Right renal cortex interstitium (tissue), 3 donors: ENCODE data around the gene JAZF1. TPM values are rescaled to one million over a fixed set of nuclear protein-coding genes. Genes with fewer than 3 reads are reported as not detected.

Experiments used
- DNase-seq, 3 donors: peaks; one replicate each; pipeline ENCODE4 v3.0.0-alpha.2; 2013; ENCODE audit warnings: low read depth in 3 of 3, low spot score in 2 of 3
- polyA plus RNA-seq, 3 donors: library from polyadenylated mRNA; unstranded; fragments of 120-200 nt; gene quantifications; one replicate each; pipeline ENCODE4 v1.2.1, GENCODE V29; 2013; ENCODE audit not compliant: insufficient read length in 3 of 3

The JAZF1 gene
- polyA plus RNA-seq, 3 donors: 12.2 to 16.1 (median 14.1) TPM

DNA sequence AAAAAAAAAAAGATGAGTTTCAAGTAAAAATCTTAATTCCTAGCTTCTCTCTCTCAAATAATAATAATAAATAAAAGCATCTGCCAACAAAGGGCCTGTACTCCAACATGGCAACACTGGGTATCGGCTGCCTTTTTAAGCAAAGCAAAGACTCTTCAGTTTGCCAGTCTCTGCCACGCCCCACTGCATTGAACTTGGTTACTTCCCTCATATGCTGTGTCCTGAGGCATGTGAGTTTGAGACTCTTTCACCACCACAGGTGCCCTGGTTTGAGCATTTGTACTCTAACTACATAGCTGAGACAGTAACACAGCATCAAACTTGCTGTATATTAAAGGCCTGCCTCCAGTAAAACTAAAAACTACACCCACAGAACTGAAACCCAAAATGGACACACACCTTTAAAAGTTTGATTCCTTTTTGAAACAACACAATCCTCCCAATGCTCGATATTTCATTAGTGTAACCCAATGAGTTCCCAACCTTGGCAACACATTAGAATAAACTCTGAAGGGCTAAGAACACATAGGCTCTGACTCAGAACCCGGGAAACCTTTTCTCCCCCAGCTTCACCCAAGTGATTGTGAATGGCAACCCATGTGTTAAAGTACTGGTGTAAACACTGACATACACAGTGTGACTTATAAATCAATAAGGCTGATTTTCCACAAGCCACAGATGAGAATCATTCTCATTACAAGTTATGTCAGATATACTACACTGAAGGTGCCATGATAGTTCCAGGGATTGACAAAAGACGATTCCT lies 12.0 kb downstream of the JAZF1 start:
- DNase-seq: no peak

DNA sequence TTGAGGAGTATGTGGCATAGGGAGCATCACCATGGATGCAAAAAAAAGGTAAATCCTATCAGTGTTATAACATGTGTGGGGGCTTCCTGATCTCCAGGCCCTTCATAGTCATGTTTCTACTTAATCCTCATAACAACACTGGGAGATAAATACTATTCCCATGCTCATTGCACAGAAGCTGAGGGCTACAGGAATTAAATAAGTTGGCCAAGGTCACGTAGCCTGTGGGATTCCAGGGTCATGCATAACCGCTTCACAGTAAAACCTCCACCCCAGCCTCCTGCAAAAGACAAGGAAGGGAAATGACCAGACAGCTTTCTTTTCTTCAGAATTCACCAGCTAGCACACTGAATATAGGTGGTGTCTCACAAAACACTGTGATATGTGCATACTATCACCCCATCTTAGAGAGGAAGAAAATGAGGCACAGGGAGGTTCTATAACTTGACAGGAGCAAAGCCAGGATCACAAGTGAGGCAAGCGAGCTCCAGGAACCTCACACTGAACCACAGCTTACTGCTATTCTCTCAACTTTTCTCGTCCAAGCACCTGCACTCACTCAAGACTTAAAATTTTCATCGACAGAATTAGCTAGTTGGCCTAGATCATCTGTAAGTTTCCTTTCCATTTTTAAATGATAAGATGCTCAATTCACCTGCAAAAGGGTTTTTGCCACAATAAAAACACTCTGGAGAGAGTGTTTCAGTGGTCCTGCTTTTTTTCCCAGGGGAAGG lies 13.4 kb downstream of the JAZF1 start:
- no peak for DNase-seq

DNA sequence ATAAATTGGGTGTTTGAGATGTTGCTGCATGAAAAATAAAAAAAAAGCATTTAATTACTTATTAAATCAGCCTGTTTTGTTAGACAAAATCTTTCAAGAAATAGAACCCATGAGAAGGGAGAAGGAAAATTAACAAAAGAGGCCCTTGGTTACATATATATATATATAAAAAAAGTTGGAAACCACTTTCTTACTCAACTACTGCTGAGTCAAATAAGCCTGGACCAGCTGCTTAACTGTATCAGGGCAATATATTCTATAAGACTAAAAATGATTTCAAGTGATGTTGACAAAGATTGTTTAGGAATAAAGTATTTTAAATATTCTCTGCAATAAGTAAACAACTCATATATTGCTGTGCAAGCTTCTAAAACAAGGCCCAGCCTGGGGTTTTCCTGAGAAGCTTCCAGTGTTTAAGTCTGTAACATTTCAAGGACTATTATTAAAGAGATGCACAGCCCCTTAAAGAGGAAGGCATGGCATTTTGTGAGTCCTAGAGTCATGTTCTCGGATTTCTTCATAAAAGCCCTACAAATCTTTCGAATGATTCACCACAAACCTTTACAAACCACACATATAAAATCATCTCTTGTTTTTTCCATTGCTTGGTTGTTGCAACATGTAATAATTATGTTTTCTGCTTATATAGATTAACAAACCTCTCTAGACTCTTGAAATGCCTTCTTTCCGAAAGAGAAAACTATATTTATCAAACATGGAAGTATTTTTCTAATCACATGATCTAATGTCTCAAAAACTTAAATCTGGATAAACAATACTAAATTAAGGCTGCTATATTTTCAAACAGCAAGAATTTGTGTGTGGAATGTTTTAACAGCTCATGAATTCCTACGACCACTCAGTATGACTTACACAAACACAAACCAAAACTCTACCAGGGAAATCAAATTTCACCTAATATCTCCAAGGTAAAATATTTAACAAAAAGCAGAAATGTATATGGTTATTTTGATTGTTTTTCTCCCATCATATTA lies 14.3 kb downstream of the JAZF1 start:
- DNase-seq: no peak

DNA sequence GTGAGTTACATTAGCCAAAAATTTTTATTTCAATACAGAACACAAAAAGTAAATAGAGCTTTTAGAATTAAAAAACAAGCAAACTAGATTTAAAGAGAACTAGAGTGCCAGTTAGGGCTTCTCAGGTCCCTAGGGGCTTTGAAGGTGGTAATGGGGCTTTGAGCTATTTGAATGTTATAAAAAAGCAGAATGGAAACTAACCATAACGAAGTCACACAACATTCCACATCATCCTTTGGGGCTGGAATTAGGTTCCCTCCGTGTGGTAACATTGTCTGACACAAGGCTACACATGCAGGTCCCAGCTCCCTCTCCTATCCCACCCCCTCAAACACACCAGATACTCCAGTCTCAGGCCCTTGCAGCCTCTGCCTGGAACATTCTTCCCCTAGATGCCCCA lies 15.3 kb downstream of the JAZF1 start:
- DNase-seq: no peak

GRCh38 chr7:28163949-28164348 lies 16.6 kb downstream of the JAZF1 start:
- no peak for DNase-seq

DNA sequence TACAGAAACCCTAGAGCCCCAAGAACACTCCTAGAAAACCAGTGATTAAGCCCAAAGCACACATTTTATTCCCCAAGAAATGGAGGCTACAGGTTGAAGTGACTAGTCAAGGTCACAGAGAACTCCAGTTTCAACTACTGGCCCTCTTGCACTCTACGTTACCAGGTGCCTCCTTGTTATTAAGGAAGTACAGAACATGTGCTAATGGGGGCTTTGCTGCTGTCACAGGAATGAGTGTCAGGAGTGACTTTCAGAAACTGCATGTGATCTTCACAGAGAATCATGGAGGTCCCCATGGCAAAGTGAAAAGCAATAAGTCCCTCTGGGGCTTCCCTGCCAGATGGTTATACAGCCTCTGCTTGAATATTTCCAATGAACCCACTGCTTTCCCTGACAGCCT lies 19.3 kb downstream of the JAZF1 start:
- no peak for DNase-seq

DNA sequence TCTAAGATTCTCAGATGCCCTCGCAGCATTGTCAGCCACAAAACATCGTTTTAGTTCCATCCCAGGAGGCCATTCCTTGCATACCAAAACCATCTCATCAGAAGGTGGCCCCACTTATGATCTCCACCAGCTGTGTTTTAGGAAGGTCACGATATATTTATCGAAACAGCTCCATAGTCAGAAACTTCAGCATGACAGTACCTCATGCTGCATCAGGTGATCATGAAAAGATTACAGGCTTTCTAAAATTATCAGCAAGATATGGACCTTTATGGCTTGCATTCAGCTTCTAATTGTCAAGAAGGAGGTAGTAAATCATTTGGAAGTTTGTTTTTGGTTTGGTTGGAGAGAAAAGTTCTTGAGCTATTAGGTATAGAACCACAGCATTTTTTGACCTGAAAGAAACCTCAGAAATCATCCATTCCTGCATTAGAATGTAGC lies 20.0 kb downstream of the JAZF1 start:
- DNase-seq: no peak

GRCh38 chr7:28157831-28158416 lies 22.7 kb downstream of the JAZF1 start:
- no peak for DNase-seq

DNA sequence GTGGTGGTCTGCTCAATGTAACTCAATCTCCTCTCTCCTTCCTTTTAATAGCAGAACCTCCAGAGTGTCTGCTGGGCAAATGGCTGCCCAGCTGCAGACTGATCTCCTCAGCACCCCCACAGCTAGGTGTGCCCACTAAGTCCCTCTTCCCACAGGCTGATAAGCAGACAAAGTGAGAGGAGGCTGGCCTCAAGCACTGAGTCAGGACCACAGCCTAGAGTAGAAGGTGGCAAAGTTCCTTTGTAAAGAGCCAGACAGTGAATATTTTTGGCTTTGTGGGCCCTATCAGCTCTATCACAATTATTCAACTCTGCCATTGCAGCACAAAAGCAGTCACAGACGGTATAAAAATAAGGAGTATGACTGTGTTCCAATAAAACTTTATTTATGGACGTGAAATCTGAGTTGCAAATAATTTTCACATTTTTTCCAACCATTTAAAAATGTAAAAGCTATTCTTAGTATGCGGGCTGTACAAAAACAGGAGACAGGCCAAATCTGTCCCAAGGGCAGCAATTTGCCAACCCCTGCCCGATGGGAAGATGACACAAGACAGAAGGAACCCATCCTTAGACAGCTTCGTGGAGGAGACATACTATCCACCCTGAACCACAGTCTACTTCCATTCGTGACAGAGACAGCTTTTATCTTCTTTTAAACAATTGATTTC lies 23.4 kb downstream of the JAZF1 start:
- no peak for DNase-seq

- no peak for DNase-seq
Observed at GRCh38 chr7:28156401-28156800, 24.2 kb downstream of the JAZF1 start.

DNA sequence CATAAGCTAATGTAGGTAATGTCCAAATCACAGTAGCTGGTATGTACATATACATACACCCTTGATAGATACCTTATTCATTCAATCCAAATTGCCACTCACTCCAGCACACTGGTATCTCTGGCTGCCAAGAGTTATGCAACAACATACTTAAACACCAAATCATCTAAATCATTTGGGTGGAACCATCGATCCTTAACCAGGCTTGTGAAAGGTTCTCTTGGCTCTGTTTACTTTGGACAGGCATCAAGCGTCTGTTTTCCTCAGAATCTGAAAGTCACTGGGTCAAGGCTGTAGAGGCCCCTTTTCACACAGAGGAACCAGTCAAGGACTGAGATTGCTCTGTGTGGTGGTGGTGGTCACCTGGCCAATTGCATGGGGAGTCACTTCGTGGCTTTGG lies 24.6 kb downstream of the JAZF1 start:
- no peak for DNase-seq

- DNase-seq: no peak
Observed at GRCh38 chr7:28155019-28155660, 25.5 kb downstream of the JAZF1 start.

DNA sequence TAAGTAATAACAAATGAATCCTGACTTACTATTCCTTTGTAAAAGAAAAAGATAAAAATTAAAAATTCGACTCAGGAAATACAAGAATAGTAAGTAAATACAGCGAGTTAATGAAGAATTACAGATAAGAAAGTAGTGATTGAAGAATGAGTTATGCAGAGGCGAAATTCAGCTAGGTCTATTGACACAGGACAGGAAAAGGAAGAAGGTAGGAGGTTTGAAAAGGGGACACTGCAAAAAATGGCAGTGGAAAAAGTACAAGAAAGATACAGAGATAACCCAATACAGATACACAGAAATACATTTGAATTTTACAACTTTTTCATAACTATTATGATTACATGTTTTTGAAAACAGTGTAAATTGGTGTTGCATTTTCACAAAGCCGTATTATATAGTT lies 28.0 kb downstream of the JAZF1 start:
- no peak for DNase-seq

- no peak for DNase-seq
Observed at GRCh38 chr7:28151965-28152364, 28.6 kb downstream of the JAZF1 start.

- DNase-seq: no peak
Observed at GRCh38 chr7:28149291-28150101, 31.1 kb downstream of the JAZF1 start.

- no peak for DNase-seq
Observed at GRCh38 chr7:28145931-28146330, 34.7 kb downstream of the JAZF1 start.

DNA sequence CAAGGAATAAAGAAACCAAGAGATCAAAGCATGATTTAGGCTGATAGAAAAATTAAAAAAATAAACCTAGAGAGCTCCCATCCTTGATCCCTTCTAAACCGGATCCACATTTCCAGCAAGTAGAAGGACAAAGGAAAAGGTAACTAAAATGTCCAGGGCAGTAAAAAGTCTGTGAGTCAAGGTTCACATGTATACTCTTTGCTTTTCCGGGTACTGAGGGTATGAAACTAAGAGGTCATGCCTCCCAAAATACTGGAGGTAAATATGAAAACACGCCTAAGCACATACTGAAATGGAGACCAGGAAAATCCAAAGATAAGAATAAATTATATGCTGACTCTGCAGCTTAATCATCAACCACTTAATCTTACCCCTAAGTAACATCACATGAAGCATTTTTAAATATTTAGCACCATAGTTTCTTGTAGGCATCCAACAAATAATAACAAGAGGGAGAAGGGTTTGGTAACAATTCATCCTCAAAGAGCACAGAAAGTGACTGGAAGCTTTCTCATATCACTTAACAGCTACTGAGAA lies 35.4 kb downstream of the JAZF1 start:
- no peak for DNase-seq

GRCh38 chr7:28144266-28144665 lies 36.3 kb downstream of the JAZF1 start:
- no peak for DNase-seq
